HCEC 1CT (cell line): ENCODE measurements around the gene NBEAL2.

Source experiments
- DNase-seq: peaks from one replicate; pipeline ENCODE4 v3.0.0-alpha.2; 2017

The NBEAL2 gene

DNA sequence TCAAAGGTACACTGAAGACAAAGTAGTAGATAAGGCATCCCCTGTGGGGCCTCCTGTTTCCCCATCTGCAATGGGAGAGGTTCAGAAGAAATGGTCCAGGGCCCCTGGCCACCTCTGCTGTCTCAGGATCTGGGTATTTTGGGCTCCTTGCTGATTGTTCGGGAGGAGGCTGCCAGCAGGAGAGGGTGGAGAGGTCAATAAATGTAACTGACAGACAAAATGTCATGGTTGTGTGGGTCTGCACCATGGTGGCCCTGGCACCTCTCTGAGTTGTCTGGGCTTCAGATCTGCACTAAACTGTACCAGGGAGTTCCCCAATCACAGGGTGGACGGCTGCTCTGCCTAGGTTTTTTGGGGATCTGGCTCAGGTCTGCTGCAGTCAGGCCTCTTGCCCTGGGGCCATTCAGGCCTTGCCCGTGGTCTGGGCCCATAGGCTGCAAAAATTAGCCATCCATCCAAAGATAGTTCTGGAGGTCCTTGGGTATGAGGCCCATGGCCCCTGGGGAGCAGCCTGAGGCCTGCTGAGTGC lies 7.4 kb downstream of the NBEAL2 start:
- DNase-seq, result no peak

DNA sequence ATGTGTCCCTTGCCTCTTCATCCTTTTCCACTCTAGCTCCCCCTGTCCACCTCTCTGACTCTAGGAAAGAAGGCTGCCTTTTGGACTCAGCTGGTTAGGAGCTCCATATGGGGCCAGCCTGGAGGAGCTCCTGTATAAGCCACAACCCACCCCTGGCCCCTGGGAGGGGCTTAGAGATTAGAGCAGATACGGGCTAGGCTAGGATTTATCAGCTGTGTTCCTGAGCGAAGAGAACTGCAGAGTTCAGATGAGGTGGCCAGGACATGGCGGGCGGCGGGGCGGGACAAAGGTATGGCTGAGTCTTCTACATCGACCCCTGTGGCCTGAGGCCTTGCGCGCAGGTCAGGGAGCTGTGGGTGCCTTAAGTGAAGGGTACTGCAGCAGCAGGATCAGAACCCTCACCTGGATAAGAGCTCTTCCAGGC lies 7.9 kb downstream of the NBEAL2 start:
- no peak for DNase-seq

DNA sequence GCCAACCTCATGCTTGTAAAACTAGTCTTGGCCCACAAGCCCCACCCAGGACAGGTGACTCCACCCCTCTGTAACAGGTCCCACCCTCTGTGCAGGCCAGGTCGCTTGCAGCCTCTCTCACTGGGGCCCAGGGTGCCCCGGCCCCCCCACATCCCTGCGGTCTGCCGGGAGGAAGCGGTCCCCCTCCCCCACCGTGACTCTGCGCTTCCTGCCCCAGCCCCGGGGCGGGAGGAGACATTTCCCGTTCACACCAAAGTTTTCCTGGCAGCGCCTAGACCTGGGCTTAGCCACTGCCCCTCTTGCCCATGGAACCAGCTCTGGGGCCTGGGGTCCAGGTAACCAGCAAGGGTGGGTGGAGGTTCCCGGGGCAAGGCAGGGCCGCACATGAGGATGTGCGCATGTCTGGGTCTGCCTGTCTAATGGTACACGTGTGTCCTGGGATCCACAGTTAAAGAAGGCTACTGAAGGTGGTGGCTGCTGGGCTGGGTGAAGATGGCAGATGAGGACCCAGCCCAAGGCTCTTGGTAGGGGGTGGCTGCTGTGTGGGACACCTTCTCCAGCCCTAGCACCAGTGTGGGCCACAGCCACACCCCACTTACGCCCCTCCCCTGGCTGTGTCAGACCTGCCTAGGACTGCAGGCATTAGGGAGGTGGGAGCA lies 8.4 kb downstream of the NBEAL2 start:
- DNase-seq, result no peak

DNA sequence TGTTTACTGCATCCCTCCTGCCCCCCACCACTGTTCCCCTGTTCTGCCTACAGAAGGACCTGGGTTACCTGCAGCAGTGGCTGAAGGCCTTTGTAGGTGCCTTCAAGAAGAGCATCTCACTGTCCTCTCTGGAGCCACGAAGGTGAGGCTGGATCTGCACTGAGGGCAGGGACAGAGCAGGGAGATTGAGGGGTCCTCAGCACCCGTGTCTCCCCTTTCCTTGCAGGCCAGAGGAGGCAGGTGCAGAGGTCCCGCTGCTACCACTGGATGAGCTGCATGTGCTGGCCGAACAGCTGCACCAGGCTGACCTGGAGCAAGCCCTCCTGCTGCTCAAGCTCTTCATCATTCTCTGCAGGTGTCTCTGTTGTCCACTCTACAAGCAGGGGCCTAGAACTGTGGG lies 9.2 kb downstream of the NBEAL2 start:
- no peak for DNase-seq

DNA sequence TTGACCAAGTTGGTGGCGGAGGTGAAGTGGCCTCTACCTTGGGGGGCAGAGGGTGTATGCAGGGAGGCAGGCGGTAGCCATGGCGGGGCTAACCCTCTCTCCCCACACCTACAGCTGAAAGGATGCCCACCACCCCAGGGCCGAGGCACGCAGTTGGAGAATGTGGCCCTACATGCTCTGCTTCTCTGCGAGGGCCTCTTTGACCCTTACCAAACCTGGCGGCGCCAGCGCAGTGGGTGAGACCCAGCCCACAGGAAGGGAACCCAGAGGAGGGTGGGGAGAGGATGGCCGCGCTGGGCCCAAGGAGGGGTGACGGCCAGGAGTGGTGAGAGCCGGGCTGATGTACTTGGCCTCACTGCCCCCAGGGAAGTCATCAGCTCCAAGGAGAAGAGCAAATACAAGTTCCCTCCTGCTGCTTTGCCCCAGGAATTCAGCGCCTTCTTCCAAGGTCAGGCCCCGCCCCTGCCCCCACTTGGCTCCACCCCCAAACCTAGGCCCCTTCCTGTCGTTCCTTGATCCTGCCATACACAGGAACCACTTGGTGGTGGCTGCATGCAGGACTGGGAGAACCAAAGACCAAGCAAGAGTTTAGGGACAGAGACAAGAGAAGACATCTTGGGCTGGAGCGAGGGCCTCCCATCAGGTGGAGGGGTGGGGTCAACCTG lies 9.8 kb downstream of the NBEAL2 start:
- DNase-seq, result no peak

DNA sequence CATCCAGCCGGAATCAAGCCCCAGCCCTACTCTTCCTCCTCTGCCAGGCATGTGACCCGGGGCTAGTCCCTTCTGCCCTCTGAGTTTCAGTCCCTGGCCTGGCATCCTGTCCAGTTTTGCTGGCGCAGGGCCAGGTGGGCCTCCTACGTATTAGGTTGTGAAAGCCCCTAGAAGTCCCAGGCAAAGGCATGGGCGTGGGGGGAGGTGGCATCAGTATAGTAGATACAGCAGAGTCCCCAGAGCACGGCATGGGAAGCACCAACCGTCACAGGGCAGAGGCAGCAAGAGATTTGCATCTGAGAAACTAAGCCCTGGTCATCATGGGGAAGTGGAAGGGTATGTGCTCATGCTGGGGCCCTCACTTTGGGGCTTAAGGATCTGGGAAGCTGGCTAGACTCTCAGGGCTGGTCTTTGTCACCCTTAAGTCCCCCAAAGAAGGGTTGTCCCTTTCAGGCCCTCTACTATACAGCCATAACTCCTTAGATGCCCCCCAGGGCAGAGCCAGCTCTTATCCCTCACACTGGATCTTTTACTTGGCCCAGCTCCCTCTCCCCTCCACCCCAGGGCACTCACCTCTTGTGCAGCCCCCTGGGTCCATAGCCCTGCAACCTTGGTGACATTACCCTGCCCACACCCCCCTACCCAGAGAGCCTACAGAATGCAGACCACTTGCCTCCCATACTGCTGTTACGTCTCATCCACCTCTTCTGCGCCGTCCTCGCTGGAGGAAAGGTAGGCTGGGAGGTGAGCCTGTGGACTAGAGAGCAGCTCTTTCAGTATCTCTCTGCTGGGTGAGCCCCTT lies 11.3 kb downstream of the NBEAL2 start:
- no peak for DNase-seq

DNA sequence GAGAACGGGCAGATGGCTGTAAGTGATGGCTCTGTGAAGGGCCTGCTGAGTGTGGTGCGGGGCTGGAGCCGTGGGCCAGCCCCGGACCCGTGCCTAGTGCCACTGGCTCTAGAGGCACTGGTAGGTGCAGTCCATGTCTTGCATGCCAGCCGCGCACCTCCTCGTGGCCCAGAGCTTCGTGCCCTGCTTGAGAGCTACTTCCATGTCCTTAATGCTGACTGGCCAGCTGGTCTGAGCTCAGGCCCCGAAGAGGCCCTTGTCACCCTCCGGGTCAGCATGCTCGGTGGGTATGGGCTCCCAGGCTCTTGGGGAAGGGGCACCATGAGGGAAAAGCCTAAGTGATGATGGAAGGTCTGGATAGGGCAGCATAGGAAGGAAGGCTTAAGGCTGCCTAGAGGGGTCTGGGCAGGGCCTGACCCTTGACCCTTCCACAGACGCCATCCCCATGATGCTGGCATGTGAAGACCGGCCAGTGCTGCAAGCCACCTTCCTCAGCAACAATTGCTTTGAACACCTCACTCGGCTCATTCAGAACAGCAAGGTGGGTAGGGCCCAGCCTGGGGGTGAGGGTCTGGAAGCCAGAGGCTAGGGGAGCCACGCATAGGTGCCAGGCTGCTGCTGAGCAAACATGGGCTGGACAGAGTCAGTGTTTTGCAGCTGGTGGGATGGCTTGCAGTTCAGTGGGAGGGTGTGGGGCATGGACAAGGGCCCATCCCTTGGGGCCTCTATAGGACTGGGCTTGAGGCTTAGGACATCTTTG lies 12.1 kb downstream of the NBEAL2 start:
- DNase-seq, result no peak

DNA sequence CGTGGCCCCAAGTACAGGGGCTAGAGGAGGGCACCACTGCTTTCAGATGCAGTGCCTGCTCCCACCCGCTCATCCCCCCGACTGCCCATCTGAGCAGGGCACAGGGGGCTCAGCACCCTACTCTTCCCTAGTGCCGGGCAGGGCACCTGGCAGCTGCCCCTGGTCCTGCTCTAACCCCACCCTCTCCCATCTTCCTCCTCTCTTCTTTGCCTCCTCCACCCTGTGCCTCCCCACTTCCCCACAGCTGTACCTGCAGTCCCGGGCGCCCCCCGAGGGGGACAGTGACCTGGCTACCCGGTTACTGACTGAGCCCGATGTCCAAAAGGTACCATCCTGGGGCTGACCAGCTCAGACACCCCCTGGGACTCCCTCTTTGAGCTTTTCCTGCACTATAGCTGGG lies 12.8 kb downstream of the NBEAL2 start:
- DNase-seq, result no peak

DNA sequence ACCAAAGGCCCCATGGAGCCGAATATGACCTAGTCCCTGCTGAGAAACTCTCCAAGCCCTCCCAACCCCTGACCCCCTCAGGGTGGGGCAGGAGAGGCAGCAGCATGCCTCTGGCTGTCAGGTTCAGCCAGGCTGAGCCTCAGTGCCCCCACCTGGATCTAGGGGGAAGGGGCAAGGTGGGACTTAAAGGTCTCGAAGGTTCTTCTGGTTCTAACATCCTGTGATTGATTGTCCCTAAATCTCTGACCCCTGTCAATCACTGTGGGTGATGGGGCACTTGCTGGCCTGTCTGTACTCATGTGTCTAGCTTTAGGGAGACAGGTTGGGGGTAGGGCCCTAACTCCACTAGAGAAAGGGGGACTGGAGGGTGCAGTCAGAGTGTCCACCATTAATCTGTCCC lies 13.8 kb downstream of the NBEAL2 start:
- no peak for DNase-seq

DNA sequence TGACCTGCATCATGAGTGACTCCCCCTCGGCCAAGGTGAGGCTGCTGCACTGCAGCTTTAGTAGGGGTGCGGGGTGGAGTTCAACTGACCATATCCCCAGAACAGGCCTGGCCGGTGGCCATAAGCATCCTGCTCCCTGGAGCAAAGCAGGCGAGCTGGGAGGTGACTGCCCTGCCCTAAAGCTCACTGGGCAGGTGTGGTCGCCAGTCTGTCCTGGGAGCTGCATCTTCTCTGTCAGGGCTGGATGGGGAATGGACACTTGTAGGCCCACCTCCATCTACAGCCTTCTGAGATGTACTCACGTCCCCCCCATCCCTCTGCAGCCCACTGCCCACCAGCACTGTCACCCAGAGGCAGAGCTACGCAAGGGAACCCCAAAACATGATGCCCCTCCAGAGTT lies 14.5 kb downstream of the NBEAL2 start:
- no peak for DNase-seq

DNA sequence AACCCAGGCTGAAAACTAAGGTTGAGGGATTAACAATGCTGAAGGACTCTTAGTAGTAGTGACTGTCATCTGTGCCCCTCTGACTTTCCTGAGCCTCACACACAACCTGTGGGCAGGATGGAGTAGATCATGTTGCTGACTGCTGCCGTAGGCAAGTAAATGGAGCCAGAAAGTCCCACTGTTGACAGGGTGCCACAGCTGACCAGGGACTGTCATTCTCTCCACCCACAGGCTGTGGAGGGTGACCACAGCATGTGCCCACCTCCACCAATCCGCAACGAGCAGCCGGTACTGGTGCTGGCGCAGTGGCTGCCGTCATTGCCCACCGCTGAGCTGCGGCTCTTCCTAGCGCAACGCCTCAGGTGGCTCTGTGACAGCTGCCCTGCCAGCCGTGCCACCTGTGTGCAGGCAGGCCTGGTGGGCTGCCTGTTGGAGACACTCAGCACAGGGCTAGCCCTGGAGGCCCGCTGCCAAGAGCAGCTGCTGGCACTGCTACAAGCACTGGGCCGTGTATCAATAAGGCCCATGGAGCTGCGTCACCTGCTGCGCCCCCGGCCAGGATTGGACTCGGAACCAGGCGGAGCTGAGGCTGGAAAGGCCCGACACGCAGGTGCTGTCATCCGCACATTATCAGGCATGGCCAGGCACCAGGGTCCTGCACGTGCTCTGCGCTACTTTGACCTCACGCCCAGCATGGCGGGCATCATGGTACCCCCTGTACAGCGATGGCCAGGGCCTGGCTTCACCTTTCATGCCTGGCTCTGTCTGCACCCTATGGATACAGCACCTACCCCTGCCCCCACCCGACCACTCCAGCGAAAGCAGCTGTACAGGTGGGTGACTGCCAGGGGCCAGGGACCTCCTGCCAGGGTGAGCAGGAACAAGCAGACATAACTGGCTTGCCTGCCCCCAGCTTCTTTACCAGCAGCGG lies 15.6 kb downstream of the NBEAL2 start:
- no peak for DNase-seq

DNA sequence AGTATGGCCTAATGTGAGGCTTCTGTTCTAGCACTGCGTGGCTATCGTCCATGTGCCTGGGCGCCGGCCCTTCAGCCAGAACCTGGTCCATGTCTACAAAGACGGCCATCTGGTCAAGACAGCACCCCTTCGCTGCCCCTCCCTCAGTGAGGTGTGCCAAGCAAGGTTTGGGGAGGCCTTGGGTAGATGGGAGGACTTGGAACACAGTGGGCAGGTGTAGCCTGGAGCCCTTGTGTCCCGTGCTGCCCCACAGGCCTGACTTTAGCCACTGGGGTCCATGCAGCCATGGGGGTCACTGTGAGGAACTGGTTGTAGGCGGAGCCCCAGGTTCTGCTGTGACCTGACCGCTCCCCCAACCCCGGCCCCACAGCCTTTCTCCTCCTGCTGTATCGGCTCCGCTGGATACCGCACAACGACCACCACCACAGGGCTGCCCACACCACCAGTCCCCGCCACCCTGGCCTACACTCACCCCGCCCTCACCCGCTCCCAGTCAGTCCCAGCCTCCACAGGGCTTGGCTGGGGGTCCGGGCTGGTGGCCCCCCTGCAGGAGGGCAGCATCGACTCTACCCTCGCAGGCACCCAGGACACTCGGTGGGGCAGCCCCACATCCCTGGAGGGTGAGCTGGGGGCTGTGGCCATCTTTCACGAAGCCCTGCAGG lies 16.6 kb downstream of the NBEAL2 start:
- DNase-seq, result no peak

DNA sequence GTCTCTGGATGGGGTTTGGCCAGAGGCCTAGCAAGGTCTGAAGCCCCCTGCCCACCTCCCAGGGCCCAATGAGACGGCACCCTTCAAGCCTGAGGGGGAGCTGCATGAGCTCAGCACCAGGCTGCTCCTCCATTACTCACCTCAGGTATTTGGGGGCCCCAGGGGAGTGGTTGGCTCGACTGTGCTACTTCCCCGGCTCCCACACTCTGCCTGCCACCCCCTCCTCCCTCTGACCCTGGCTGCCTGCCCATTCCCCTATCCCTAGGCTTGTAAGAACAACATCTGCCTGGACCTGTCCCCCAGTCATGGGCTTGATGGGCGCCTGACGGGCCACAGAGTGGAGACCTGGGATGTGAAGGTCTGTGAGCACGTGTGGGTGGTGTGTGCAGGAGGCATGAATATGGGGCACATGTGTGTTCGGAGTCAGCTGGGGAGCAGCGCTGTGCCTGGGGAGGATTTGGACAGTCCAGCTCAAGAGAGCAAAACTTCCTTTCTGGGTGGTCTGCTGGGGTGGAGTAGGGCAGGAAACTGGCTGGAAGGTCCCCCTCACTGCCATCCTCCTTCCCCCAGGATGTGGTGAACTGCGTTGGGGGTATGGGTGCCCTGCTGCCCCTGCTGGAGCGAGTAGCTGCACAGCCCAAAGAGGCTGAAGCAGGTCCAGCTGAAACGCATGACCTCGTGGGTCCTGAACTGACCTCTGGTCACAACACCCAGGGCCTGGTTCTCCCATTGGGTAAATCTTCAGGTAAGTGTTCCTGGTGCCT lies 17.4 kb downstream of the NBEAL2 start:
- DNase-seq, result no peak

DNA sequence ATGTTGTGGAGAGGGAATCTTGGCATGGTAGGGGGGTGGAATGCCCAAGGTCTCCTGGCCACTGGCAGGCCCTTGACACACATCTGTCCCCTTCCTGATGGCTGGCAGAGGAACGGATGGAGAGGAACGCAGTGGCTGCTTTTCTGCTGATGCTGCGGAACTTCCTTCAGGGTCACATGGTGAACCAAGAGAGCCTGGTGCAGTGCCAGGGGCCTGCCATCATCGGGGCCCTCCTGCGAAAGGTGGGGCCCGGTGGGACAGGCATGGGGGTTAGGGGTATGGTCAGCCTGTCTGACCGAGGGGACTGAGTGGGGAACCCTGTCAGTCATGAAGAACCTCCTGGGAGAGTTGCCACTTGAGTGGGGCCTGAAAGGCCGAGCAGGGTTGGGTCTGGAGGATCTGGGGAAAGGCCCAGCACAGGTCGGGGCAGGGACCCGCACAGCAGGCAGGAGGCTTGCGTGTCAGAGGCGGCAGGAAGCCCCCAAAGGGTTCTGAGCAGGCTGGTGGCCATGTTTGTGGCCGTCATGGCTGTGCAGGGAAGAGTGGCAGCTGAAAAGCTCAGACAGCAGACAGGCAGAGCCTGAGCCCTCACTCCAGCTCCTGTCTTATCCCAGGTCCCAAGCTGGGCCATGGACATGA lies 18.1 kb downstream of the NBEAL2 start:
- no peak for DNase-seq

DNA sequence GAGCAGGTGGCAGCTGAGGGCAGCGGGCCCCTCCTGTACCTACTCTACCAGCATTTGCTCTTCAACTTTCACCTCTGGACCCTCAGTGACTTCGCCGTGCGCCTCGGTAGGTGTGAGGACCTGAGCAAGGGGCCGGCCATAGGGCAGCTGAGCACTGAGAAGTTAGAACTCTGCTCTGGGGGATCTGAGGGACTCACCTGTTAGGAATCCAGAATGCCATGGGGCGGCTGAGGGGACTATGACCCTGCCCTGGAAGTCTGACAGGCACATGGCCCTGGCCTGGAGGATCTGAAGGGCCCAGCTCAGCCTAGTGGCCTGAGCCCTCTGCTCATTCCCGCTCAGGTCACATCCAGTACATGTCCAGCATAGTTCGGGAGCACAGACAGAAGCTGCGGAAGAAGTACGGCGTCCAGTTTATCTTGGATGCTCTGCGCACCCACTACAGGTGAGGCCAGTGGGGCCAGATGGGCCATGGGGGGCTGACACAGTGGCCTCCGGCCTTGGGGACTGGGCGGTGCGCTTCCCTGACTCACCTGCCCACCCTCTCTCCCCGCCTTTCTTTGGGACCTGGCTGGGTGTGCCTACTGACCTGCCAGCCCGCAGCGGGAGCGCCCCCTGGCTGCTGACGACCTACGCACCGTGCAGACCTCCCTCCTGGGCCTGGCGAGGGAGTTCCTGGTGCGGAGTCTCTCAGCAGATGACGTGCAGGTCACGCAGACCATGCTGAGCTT lies 18.8 kb downstream of the NBEAL2 start:
- DNase-seq, result peak; percentile 8

DNA sequence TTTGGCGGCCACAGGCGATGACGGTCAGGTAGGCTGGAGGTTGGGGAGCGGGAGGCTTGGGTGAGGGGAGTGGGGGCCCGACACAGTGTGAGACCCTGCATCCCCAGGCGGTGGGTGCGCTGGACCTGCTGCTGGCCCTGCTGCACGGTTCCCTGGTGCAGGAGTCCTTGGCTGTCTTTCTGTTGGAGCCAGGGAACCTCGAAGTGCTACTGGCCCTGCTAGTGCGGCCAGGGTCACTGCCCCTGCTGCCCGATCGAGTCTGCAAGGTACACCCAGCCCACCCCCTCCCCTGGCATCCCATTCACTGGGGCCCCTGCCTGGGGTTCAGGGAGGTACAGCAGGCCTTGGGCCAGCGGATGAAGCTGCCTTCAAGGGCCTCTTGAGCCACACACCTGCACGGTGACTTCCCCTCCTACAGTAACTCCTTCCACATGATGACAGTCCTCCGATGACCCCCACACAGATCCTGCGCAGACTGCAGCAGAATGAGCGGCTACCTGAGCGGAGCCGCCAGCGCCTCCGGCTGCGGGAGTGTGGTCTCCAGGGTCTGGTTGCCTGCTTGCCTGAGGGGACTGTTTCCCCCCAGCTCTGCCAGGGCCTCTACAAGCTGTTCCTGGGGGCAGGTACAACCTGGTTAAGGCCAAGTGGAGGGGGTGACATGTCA lies 19.5 kb downstream of the NBEAL2 start:
- no peak for DNase-seq

DNA sequence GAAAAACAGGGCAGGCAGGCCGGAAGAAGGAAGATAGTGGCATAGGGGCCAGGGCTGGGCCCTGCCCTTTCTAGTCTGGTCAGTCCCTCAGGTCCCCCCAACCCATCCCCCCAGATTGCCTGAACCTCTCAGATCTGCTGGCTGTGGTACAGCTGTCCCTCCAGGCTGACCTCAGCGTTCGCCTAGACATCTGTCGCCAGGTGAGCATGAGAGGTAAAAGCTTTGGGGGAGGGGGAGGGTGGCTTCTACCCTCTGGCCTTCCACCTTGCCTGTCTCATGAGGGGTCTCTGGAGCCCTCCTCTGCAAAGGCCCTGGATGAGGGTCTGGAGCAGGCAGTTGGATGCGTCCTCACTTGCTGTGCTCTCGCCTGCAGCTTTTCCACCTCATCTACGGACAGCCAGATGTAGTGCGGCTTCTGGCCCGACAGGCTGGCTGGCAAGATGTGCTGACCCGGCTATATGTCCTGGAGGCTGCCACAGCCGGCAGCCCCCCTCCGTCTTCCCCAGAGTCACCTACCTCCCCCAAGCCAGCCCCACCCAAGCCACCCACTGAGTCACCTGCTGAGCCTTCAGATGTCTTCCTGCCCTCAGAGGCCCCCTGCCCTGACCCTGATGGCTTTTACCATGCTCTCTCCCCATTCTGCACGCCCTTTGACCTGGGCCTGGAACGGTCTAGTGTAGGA lies 20.2 kb downstream of the NBEAL2 start:
- DNase-seq, result no peak

DNA sequence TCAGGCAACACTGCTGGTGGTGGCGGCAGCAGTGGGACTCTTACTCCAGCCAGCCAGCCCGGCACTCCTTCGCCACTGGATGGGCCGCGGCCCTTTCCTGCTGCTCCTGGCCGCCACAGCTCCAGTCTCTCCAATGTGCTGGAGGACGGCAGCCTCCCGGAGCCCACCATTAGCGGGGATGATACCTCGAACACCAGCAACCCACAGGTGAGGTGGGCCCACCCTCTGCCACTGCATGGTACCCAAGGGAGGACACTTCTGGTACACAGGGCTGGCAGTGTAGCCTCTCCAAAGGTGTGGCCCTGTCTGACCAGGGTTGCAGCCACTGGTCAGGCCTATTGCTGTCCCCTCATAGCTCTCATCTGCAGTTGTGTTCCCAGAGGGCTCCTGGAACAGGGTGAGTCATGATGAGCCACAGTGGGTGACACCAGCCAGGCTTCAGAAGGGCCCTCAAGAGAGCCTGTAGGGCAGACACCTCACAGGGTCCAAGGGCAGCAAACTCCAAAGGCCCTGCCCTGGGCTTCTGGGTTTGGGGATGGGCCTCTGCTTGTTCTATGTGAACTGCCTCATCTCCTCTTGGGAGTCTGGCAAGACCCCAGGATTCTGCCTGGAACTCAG lies 20.8 kb downstream of the NBEAL2 start:
- peak; percentile 16 for DNase-seq
